SKM-1 treated with dmso at 0.1 percent for 144 hours (cell line): ENCODE results near the gene PSAT1.

ENCODE experiments used
- DNase-seq: peaks from one replicate; lab custom pipeline; 2025; ENCODE audit not compliant: unreplicated experiment; lab: John Stamatoyannopoulos, UW

The PSAT1 gene

DNA sequence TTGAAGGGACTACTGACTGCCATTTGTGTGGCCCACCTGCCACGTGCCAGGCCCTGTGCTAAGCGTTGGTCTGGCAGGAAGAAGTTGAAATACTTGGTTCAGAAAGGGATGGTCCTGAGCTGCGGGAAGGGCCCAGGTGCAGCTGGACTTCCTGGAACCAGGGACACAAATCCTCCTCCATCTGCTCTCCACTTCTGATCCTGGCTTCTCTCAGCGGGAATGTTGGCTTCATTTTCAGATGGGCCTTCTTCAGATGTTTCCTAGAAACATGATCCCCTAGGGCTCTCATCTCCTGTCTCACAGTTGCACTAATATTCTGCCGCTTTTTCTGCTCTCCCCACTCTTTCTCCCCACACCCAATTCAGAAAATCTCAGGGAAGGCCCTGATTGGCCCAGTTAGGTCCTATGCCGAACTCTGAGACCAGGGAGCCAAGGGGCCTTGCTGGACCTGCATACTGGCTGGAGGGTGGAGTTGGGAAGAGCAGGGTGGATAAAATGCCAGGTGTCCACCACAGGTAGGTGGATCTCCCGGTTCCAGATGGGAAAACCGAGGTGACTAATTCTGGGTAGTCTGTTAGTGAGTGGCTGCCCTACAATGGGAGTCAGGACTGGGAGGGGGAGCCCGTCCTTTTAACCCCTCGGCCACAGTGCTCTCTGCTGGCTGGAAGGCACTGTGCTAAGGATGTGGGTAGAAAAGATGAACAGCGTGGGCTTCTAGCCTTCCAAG is 19.4 kb downstream of the PSAT1 start:
- no peak for DNase-seq

DNA sequence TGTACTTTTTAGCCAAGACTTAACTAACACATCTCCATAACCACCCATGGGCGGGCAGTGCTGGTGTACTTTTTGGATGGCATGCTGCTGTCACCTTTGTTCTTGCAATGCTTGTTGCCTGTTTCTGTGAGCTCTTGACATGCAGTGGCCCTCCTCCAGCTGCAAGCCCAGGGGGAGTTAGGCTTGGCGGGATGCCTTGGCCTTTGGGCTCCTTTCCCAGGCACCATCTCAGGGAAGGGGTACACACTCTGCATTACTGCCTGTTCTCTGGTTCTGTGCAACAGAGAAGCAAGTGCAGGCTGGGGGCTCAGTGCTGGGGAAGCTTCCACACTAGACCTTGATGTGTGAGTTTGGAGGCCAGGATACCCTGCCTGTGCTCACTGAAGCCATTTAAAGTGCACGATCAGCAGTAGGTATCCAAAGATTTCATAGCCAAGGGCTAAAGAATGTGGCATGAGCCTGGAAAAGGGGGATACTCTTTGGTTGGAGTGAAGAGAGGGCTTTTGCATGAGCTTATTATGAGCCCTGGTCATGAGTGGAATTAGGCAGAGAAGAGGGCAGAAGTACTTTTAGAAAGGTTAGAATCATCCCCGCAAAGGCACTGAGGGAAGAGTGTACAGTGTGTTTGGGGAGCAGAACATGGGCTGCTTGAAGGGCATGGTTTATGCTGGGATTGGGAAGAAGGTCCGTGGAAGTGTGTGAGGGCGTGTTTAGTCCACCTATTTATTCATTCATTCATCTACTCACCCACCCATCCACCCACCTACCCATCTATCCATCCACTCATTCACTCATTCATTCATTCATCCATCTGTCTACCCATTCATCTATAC is 22.5 kb downstream of the PSAT1 start:
- DNase-seq, result no peak

DNA sequence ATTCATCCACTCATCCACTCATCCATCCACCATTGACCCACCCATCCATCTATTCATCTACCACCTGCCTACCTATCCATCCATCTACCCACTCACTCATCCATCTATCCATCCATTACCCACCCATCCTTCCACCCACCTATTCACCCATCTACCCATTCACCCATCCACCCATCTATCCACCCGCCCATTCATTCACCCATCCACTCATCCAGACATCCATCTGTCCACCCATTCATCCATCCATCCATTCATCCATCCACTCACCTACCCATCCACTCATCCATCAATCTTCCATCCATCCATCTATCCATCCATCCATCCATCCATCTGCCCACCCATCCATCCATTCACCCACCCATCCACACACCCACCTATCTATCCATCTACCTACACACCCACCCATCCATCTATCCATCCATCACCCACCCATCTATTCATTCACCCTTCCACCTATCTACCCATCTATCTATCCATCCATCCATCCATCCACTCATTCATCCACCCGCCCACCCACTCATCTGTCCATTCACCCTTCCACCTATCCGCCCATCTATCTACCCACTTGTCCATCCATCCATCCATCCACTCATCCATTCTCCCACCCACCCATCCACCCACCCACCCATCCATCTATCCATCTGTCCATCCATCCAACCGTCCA is 23.2 kb downstream of the PSAT1 start:
- no peak for DNase-seq

DNA sequence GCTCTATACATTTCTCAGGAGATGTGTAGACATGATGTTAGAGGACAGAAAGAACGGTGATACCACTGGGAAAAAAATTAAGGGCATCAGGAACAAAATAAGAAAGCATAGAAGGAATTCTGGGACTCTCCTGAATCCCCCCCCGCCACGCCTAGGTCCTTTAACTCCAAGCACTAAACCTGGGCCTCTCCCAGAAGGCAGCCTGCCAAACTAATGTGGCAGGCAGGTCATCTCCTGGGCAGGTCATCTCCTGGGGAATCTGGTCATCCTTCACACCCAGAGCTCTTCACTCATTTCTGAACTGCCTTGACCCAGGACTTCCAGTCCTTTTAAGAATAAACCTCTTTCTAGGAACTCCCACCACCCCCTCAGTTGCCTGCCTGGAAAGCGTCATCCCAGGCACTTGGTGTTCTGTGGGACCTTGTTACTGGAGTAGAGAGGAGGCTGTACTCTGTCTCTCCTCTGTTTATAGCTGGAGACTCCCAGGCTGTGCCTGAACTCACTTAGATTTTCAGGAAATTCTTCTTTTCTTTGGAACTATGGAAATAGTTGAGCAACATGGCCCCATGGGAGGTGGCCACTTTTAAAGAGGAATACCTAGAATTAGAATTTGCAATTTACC is 24.1 kb downstream of the PSAT1 start:
- DNase-seq, result no peak

DNA sequence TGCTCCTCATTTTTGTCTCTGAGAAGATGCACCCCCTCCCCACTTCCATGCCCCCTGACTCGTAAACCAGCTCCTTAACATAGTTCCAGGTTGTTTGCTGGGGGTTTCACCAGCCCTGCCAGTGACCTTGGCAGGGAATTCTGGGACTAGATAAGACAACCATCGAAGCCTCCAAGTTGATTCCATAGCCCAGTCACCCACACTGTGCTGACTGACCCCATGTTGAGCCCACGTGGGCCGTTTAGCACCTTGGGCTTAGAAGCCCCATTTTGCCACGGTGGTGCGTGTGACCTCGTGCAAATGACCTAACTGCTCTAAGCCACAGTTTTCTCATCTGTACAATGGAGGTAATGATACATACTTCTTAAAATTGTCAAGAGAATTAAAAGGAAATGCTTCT is 24.6 kb downstream of the PSAT1 start:
- DNase-seq, result no peak

DNA sequence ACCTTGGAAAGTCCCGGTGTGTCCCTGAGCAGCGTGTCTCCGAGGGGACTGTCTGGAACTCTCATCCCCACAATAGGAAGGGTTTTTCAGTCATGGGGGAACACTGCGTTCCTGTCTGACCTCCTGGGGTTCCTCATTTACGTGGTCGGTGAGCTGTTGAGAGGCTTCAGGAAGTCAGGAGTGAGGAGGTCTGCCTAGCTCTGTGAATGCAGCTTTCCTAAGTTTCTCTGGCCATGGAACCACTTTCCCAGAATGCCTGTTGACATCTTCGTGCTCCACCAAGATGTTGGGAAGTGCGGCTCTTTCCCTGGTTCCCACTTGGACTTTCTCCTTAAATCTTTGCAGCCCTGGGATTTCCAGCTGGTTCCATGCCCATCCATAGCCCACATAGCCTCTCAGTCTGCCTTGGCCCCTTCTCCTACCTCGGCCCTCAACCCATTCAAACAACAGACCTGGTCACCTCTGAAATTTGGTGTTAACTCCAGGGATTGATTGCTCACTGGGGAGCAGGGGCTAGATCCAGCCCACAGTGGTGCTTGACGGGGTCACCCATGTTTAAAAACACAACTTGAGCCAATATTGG is 27.2 kb downstream of the PSAT1 start:
- DNase-seq, result no peak

DNA sequence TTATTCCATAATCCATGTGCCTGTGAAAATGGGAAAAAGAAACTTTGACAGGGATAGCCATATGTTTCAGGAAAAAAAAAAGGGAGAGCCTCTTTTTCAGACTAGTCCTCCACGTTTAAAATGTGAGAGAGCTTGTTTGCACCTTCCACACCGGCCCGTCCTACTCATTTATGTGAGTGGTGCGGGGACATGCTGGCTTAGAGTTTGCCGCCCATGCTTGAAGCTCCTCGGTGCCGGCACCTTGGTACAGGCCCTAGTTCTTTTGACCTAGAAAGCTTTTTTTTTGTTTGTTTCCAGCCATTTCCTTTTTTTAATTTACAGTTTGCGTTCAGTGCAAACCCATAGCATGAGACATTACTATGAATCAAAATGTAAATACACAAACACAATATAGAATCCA is 27.8 kb downstream of the PSAT1 start:
- DNase-seq, result no peak

DNA sequence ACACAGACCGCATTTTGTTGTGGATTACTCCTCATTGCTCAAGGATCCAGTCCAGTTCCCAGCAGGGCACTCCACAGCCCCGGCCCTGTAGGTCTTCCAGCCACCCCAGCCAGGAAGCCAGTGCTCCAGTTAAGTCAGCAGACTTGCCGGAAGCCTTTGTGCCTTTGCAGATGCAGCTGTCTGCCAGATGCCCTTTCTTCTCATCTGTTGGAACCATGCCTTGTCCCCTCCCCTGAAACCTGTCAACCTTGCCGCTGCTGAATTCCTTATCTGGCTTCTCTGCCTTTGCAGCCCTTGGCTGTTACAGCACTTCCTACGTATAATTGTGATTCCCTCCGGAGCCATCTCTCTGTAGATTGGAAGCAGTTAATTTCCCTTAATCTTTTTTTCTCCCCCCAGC is 28.4 kb downstream of the PSAT1 start:
- DNase-seq, result no peak

DNA sequence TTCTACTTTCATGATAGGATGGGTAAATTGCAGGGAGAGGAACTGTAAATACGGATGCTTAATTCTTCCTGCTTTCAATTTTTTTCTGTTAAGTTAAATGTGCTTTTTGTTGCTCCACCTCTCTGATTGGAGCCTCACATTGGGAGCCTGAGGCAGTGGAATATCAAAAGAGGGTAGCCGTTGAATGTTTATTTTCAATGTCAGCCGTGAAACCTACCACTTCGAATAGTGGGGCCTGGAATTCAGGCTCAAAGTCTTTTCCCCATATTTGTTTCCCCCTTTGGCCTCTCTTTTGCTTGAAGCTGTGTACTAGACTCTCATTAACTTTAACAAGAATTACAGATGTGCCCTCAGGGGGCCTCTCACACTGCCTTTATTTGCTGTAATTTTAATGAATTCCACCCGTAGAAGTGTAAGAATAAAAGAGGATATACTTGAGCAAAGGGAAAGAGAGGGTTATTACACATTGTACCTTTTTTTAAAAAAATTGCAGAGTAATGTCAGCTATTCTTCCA is 29.0 kb downstream of the PSAT1 start:
- no peak for DNase-seq

DNA sequence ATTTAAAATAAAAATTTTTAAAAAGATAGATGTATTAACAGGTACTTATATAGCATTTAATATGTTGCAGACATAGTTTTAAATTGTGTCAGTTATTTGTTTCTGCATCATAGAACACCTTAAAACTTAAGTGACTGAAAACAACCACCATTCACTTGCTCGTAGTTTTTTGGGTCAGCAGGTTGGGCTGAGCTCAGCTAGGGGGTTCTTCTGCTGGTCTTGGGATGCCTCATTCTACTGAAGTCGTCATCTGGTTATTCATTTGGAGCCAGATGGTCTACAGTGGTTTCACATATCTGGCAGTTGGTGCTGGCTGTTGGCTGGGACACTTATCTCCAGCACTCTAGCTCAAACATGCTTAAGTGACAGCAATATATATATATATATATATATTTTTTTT is 29.6 kb downstream of the PSAT1 start:
- DNase-seq, result no peak

DNA sequence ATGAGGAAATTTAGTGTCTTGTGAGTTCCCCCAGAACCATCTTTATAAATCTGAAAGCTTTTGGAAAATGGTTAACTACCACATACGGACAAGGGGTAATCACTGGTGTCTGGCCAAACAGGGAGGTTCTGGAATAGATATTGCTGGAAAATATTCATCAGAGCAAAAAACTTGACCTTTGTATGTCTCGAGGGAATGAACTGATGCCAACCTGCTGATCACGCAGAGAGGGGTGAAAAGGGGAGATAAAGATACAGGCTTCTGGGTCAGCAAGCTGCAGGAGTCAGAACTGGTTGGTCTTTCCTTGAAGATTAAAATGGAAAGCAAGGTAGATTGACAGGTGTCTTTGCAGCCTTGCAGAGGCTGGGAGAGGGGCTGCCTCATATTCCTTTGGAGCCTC is 35.5 kb downstream of the PSAT1 start:
- DNase-seq, result no peak

DNA sequence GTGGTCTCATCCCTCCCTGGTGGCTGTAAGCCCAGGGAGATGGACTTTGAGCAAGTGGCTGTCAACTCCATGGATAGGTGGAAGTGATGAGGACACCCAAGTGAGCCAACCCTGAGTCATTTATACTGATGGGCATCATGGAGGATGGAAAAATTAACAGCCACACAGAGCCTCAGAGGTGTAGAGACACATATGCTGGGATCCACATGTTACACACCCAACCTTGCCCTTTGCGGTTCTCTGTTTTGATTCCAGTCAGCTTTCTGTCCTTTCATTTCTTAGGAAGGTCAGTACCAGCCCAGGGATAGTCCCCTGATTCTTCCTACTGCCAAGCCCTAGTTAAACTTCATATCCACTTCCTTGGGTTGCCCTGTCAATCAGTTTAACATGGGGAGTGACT is 51.9 kb downstream of the PSAT1 start:
- no peak for DNase-seq

DNA sequence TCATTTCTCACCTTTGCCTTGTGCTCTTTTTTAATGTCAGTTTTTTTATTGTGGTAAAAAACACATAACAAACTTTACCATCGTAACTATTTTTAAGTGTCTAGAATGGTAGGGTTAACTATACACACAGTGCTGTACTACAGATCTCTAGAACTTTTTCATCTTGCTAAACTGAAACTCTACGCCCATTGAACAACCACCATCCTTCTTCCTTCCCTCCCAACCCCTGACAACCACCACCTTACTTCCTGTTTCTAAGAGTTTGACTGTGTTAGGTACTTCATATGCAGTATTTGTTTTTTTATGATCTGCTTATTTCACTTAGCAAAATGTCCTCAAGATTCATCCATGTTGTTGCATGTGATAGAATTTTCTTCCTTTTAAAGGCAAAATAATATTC is 54.9 kb downstream of the PSAT1 start:
- no peak for DNase-seq

DNA sequence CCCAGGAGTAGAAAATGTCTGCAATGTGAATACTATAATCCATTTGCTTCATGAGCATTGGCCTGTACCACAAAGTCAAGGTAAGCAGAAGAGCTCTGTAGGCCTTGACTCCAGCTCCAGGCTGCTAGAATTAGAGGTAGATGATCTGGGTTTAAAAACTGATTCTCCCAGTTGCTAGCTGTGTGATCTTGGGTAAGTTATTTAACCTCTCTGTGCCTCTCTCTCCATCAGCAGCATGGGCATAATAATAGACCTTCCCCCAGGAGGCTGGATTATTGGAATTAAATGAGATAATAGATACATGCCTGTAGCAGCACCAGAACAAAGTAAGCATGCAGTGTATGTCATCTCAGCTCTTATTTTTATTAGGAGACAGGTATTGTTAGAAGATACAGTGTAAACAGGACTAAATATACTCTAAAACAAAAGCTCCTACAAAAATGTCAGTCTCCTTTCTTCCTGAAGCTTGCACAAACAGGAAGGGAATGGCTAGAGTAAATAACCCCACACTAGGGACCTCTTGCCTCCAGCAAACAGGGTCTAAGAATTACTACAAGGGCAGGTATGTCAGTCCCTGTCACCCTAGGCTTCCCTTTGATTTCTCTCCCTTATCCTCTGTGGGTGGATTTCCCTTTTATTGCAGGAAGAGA is 57.5 kb downstream of the PSAT1 start:
- DNase-seq, result no peak

DNA sequence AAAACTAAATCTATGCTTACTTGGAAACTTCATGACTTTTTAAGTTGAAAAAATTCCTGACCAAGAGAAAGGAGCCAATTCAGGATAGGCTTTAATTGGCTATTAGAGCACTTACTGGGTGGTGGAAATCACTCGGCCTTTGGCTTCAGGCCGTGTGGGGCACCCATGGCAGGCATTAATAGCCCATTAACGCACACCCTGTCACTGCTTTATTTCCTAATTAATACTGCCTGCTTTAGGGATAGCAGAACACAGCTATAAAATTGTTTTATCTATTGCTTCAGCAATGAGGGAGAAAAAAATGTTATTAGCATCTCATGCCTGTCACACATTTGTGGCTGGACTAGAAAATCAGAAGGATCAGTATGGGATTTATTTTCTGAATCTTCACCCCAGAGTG is 58.1 kb downstream of the PSAT1 start:
- DNase-seq, result no peak

DNA sequence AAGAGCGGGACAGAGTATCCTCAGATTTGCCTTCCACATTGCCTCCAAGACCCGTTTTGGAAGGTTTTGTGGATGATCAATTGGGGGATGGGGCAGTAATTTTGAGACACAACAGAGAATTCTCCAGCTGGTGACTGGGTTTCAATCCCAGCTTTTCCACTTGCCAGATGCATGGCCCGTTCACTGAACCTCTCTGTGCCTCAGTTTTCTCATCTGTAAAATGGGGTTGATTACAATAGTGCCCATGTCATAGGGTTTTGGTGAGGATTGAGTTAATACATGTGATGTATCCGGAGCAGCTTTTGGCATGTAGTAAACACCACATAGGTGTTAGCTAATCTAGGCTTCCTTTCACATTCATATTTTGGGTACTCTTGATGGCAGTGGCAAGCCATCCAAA is 59.7 kb downstream of the PSAT1 start:
- no peak for DNase-seq

DNA sequence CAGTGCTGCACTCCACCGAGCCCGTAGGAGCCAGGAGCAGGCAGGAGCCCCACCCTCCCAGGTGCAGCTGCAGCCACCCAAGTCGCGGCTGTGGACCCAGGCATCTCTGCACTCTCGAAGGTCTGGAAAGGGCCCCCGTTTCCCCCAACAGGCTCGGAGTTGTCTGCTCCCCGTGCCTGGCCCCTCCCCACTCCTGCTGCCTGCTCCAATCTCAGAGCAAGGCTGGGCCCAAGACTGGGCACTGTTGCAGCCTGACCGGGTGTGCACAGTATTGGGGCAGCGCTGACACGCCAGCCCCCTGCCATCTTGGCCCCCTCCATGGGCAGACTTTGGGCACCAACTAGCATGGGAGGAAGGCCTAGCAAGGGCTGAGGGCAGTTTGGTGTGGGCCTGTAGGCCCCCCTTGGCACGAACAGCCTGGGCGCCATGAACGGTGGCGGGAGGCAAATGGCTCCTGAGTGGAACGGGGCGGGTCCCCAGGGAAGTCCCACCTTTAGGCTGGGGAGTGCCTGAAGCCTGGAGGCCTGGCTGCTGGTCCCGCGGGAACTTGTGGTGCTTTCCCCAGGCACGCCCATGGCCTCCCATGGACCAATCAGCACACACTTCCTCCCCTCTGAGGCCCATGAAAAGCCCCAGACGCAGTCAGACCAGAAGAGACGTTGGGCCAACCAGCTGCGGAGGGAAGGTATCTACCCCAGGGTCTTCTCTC is 60.4 kb downstream of the PSAT1 start:
- DNase-seq, result no peak

DNA sequence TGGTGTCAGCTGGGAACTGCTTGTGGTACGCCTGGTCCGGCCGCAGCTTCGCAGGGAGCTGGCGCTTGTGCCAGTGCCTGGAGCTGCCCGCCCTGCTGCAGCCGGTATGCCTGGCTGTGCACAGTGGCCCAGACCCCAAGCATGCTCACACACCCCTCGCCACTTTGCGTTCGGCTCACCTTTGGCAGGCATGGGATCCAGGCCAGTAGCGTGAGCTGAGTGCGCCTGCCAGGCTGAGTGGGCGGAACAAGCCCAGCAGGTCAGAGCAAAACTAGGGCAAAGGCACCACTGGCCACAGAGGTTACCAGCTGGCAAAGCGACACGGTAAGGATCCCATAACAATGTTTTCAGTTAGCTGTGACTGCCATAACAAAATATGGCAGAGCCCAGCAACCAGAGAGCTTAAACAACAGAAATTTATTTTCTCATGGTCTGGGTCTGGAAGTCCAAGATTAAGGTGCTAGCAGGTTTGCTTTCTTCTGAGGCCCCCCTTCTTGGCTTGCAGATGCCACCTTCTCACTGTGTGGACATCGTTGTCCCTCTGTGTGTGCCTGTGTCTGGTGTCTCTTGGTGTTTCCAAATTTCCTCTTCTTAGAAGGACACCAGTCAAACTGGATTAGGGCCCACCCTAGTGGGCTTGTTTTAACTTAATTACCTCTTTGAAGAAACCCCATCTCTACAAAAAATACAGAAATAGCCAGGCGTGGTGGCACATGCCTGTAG is 61.6 kb downstream of the PSAT1 start:
- DNase-seq, result no peak

DNA sequence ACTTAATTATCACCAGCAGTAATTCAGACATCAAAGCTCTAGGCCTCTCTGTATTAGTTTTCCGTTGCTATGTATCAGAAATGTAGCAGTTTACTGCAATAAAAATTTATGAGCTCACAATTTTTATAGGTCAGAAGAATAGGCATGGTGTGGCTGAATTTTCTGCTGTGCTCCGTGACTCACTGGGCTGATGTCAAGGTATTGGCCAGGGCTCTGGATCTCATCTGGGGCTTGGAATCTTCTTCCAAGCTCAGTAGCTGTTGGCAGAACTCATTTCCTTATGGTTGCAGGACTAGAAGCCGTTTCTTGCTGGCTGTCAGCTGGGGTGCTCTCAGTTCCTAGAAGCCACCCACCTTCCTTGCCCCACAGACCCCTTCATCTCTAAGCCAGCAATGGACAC is 66.3 kb downstream of the PSAT1 start:
- no peak for DNase-seq
